ENCODE data around the gene HOXB5. TPM values are rescaled to one million over a fixed set of nuclear protein-coding genes. Genes with fewer than 3 reads are reported as not detected.
A peak's percentile ranks its signal among the peaks of the same experiment; 100 is the strongest.

The HOXB5 gene
- total RNA-seq, 1 donor from 2014 or later = not detected

DNA sequence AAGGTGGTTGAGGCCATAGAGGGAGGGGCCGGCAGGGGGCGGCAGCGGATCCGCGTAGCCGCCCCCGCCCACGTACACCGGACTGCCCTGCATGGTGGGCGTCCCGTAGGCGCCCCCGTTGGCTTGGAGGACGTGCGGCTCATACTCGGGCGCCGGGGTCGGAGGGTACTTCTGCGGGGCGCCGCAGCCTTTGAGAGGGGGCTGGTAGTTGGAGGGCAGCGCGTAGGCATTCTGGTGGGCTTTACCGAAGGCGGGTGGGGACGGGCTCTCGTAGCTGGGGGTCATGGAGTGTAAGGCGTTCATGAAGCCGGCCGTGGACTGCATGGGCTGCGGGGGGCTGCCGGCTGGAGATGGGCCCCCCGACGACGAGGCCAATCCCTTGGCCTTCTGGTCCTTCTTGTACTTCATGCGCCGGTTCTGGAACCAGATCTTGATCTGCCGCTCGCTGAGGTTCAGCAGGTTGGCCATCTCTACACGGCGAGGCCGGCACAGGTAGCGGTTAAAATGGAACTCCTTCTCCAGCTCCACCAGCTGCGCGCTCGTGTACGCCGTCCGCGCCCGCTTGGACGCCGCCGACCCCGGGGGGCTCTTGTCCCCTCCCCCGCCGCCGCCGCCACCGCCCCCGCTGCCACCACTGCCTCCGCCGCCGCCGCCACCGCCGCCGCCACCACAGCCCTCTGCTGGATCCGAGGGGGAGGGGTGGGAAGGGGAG lies 42.9 kb downstream of the HOXB5 start:
- DNase-seq (ENCODE audit: low read depth in 2 of 2) = no peak

DNA sequence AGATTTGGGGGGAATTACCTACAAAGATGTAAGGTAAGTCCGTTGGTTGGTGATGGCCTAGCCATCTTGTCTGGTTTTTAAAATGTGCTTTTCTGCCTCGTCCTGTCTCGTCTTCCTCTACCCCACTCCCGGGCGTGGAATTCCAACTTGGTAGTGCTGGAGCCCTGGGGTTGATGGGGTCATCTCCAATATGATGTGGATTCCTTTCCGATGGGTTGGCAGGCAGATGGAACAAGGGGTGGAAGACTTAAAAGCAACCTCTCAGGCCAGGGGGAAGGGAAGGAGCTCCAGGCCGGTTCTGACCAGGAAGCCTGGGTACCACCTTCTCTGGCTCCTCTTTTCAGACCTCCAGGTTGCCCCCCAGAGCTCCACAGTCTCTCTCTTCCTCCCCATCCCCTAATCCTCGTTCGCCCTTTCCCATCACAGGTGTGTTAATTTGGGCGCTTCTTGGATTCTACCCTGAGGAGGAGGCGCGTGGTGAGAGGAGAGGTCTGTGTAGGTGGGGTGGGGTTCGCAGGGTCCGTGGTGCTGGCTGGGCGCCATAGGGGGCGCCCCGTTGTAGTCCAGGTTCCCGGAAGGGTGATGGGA lies 43.6 kb downstream of the HOXB5 start:
- no peak for DNase-seq (ENCODE audit: low read depth in 2 of 2)

DNA sequence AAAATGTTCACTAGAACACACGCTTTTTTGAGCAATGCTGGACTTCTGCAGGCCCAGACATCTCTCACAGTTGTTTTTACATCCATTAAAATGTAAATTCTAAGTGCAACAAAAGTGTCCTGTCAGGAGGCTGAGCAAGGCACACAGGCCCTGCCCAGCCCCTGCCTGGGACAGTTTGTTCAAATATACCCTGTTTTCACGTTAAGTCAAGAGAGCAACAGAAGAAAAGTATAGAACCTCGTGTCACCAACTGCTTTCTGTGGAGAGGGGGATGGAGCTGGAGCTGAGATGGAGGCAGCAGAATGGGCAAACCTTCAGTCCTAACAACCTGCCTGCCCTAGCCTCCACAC lies 44.3 kb downstream of the HOXB5 start:
- DNase-seq (ENCODE audit: low read depth in 2 of 2) = no peak

- DNase-seq (ENCODE audit: low read depth in 2 of 2) = no peak
These were observed 44.9 kb downstream of the HOXB5 start for GRCh38 chr17:48548523-48549280.

GRCh38 chr17:48547808-48548522 lies 45.6 kb downstream of the HOXB5 start:
- peak in 1 of 2 donors; percentile 35 for DNase-seq (ENCODE audit: low read depth in 2 of 2)

DNA sequence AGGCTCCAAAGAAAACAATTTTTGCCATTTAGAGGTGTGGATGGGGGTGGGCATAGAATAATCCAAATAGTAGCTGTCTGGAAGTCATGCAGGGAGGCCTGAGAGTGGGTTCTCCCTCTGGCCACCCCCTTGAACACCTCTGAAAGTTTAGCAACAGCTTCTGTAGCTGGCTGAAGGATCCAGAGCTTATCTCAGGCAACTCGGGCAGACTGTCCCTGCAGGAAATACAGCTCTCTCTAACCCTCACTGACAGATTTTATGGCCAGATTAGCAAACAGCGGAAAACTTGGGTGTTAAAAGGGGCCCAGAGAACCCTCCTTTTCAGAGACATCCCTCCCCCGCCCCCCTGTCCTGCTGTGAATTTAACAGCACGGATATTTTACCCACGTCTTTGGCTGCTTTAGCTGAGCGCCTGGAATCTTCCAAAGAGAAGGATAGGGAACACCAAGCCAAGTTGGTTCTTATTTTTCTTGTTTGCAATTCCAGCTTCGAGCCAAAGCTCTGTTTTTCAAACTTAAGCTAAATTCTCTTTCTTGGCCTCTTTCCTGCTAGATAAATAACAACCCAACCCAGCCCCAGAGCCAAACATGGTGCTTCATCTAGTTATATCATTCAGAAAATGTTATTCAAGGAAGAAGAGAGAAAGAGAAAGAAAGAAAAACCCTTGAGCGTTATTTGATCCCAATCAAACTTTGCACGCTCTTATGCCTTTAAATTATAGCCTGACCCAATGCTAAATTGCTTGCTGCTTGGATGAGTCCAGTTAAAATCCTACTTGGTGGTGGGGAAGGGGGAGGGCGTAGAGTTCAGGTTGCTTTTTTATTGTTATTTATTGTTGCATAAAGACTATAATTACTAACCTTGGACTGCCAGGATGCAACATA lies 46.4 kb downstream of the HOXB5 start:
- no peak for DNase-seq (ENCODE audit: low read depth in 2 of 2)

GRCh38 chr17:48546137-48546923 lies 47.2 kb downstream of the HOXB5 start:
- no peak for DNase-seq (ENCODE audit: low read depth in 2 of 2)

DNA sequence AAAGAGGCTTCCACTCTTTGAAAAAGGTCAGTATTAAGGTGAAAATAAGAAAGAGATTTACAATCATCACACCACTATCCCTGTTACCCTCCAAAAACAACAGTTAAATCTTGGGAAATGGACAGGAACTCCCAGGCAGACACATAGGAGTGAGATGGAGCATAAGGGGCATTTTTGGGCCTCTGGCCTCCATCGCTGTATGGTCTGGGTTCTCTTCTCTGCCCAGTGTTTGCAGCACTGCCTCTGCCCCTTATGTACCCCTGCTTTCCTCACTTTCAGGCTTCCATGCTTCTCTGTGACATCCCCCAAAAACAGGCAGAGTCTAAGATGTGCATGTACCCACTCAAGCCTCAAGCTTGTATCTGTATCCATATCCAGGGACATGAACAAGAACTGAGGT lies 48.0 kb downstream of the HOXB5 start:
- DNase-seq (ENCODE audit: low read depth in 2 of 2) = no peak

DNA sequence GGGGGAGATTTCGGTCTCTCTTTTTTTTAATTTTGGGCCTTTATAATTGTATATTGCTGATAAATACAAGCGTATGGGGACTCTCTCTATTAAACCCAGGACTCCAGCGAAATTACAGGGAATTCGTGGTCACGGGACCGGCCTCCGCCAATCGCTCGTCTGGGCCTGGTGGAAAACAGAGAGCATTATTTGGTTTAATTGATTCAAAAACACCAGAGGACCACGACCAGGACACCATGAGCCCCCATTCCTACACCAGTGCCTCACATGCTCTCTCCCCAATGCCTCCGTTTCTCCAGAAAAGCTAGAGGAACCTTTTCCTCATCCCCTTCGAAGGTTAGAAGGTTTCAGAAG lies 48.6 kb downstream of the HOXB5 start, which contains the start of gene HOXB2:
HOXB2 (minus strand) TSS at position 88 of the 354 bp plus-strand sequence. CDS start 198 bp downstream, outside the sequence.
- DNase-seq (ENCODE audit: low read depth in 2 of 2) = peak; percentile 47 to 76

DNA sequence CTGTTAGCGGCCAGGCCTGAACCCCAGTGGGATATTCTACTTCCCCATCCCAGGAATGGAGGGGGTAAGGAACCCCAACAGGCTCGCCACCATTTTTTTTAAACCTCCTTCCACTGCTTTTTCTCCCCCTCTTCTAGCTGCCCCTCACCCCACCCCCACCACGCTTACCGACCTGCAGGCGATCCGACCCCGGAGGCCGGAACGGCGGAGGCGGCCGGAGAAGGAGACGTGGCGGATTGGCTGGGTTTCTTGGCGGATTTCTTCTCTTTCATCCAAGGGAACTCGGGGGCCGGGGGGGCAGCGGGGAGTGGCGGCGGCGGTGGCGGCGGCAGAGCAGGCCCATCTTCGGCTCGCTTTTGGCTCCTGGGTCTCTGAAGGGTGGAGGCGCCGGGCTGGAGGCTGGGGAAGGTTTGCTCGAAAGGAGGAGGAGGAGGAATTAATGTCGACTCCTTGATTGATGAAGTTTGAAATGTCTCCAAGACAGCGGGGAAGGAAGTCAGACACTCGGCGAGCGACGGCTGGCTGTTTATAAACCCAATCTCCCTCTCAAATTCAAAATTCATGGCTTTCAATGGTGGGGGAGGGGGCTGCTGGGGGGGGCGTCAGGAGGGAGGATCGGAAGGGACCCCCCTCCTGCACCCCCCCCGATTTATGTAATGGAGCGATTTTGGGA lies 49.1 kb downstream of the HOXB5 start:
- peak in 1 of 2 donors; percentile 87 for DNase-seq (ENCODE audit: low read depth in 2 of 2)

DNA sequence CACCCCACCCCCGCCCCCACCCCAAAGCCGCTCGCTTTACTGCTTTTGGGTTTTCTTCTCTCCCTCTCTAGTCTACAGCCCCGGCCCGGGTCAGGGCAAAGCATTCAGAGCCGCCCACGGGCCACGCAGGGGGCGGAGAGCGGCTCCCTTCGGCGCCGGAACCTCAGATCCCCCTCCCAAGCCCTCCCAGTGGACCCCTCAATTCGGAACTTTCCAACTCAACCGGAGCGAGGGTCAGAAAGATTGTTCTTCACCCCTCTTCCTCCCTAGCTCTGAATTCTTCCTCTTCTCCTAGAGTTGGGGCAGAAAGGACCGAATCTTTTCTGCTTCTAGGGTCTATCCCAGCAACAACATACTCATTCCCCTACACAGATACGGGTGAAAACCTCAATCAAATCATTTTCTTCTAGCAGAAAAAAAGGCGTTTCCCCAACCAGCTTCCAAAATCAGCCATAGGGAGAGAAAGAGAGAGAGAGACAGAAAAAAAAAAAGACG lies 49.7 kb downstream of the HOXB5 start:
- no peak for DNase-seq (ENCODE audit: low read depth in 2 of 2)

DNA sequence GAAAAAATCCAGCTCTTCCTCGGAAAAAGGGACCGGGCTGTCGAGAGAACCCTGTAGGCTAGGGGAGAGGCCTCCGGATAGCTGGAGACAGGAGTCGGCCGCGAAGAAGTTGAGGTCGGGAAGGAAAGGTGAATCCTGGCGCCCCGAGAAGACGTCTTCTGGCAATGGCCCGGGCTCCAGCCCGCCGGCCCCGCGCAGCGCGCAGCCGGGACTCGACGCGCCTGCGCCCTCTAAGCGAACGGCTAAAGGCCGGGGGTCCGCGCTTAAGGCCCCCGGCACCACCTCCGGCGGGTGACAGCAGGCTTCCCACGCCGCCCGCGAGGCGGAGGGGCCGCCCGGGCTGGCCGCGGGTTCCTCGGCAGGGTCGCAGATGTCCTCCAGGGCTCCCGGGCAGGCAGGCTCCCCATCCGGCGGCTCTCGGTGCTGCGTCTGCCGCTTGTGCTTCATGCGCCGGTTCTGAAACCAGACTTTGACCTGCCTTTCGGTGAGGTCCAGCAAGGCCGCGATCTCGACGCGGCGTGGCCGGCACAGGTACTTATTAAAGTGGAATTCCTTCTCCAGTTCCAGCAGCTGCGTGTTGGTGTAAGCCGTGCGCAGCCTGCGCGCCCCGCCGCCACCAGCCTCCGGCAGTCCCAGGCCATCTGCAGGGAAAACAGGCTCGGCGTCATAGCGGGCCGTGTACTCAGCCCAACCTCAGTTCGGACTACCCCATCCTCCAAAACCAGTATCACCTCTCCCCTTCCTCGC lies 50.3 kb downstream of the HOXB5 start:
- peak; percentile 61 to 66 for DNase-seq (ENCODE audit: low read depth in 2 of 2)

DNA sequence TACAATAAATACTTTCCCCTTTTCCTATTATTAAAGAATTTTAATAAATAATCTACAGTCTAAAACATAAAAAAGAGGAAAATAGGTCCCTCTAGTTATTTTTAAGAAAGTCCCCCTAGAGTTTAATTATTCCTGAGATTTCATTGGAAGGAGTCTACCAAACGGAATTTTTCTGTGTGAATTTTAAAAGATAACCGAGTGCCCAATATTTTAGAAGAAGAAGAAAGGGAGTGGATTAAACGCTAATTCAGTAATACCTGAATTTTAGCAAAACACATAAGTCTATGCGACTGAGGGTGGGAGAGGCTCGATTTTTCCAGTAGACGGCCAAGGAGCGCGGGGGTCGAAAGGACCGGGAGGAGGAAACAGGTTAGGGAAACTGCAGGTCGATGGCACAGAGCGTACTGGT lies 50.9 kb downstream of the HOXB5 start:
- DNase-seq (ENCODE audit: low read depth in 2 of 2) = no peak

DNA sequence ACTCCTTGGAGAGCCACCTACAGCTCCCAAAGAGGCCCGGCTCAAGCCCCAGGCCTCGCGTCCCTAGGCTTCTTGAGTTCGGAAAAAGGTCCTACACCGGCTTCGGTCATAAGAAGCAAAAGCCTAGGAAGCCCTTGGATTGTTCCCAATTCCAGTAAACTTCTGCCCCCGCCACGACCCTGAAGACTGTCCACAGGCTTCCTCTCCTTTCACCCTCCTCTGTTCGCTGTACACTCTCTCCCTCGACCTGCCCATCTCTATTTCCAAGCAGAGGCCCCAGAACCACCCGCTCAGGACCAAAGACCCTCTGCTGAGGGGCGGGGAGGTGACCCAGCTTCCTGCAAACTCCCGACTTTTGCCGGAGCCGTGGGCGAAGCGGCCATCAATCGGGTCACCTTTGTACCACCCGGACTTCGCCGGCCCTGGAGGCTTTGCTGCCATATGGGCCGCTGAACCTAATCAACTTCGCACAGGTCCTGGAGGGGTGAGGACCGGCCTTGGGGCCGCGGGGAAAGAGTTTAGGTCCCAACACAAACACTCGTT lies 51.4 kb downstream of the HOXB5 start:
- peak in 1 of 2 donors; percentile 55 for DNase-seq (ENCODE audit: low read depth in 2 of 2)

DNA sequence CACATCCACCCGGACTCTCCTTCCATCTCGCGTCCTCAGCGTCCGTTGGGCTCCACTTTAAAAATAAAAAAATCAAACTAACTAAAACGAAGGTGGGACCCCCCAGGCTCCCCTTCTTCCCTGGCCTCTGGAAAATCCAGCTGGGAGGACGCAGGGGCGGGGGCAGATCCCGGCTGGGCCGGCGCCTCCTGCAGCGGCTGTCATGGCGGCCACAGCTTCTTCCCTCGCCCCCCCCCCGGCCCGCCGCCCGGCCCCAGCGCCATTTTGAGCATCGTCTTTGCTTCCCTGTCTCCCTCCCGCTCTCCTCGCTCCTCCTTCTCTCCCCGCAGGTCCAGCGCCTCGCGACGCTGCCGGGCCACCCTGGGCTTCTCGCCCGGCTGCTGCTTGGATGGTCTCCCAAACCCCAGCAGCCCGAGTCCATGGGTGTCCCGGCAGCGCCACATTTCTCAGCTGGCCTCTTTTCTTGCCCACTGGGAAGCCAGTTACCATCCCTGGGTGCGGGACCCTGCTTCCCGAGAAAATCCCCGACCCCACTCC lies 51.9 kb downstream of the HOXB5 start:
- peak in 1 of 2 donors; percentile 59 for DNase-seq (ENCODE audit: low read depth in 2 of 2)
